Astrocyte of the hippocampus (primary cell): ENCODE measurements around the gene NDOR1.

Experiments used
- DNase-seq: peaks from one replicate; pipeline ENCODE4 v3.0.0; 2011; ENCODE audit warnings: low read depth, low spot score

NDOR1 gene

DNA sequence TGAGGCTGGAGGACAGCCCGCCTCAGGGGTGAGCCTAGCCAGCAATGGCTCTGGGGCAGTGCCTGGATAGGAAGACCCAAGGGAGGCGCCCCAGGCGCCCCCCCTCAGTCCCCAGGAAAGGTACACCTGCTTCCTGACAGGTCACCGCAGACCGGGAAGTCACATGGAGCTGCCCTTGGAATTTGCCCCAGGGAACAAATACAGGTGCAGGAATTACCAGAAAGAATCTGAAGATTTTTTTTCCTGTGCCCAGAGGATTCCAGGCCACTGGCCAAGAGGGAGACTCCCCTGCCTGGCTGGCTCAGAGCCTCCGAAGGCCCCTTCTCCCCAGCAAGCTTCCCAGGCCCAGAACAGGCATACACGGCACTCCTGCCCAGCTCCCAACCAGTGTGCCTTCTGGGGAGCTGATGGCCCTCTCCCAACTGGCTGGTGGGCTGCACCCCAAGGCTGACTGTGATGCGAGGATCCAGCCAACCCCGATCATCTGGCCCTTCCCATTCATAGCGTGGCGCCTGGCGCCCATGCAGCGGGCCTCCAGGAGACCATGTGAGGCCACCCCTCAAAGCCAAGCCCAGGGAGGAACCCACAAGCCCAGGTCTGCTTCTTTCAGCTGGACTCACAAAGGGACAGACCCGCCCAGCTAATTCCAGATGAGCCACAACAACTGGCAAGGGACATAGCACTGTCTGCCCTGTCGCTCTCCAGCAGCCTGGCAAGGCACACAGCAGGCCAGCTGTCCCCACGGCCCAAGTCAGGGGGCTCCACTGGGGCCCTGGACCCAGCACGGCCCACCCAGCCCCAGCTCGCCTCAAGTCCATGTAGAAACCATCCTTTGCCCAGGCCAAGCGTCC is 7.2 kb upstream of the NDOR1 start:
- DNase-seq = peak; percentile 43

DNA sequence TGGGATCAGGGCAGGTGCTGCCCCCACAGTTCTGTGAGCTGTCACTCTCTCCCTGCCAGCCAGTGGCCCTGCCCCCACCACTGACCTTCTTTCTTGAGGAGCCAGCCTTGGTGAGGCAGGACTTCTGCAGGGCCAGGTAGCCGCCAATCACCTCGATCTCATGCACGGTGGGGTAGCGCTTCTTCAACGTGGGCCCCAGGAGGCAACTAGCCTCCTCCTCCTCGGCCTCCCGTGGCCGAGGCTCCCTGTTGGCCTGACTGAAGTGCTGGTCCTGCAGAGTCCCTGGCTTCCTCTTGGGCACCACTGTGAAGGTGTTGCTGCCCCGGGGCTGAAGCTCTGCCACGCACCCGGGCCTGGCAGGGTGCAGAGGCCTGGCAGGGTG is 6.6 kb upstream of the NDOR1 start:
- DNase-seq = no peak

GRCh38 chr9:137199411-137200121 is 5.9 kb upstream of the NDOR1 start:
- DNase-seq = peak; percentile 52

- DNase-seq = peak; percentile 100
Observed at GRCh38 chr9:137200311-137201204, 4.9 kb upstream of the NDOR1 start, which contains the start of gene TPRN. TSS of gene TPRN (minus strand) at chr9:137200741. CDS start at chr9:137200711, 30 bp downstream.

GRCh38 chr9:137201205-137201868 is 4.2 kb upstream of the NDOR1 start:
- no peak for DNase-seq

GRCh38 chr9:137202966-137203365 is 2.5 kb upstream of the NDOR1 start:
- DNase-seq = no peak

DNA sequence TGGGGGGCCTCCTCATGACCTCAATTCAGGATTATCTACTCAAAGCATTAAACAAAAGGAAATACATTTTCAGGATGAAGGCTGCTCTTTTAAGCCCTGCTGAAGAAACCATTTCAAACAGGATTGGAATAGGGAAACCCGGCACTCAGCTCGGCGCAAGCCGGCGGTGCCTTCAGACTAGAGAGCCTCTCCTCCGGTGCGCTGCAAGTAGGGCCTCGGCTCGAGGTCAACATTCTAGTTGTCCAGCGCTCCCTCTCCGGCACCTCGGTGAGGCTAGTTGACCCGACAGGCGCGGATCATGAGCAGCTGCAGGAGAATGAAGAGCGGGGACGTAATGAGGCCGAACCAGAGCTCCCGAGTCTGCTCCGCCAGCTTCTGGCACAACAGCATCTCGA is 772 bp upstream of the NDOR1 start:
- no peak for DNase-seq

DNA sequence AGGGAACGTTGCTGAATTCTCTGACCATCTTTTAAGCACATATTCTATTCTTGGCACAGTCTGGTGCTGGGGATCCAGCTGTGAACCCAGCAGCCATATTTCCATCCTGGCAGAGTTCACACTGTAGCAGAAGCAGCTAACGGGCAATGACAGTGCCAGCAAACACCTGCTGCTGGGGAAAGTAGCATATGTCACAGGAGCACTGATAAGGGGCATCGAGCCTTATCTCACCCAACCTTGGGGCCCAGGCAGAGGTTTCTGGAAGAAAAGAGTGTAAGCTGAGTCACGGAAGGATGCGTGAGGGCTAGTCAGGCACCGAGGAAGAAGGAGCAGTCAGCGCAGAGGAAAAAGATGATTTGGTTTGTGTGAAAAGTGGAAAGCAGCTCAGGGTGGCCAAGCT is 1.1 kb downstream of the NDOR1 start:
- no peak for DNase-seq

DNA sequence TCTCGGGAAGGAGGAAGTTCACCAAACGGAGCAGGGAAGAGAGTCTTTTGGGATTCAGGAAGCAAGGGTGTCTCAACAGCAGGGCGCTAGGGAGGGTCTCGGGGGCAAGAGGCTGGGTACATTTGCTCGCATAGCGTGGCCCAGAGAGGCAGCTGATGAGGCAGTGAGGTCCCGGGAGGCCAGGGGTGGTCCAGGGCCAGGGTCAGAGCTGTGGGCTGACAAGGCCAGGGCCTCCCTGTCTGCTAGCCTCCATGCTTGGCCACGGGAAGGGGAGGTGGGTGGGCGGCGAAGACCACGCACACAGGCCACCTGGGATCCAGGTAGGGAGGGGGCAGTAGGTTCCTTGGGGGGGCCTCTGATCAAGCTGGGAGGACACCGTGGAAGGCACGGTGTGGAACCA is 6.0 kb downstream of the NDOR1 start:
- no peak for DNase-seq

DNA sequence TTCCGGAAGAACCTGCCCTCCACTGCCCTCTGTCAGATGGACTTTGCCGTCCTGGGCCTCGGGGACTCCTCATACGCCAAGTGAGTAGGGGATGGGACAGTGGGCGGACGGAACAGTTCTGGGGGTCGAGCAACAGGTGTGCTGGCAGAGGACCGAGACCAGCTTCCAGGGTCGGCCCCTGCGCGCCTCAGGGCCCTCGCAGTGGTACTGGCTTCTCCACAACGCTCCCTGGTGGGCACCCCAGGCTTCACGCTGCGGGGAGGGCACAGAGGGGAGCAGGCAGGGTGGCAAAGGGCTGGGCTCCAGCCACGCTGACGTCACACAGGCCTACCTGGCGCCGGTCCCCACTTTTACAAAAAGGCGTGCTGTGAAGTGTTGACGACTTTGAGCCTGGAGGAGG is 7.0 kb downstream of the NDOR1 start:
- DNase-seq = no peak

DNA sequence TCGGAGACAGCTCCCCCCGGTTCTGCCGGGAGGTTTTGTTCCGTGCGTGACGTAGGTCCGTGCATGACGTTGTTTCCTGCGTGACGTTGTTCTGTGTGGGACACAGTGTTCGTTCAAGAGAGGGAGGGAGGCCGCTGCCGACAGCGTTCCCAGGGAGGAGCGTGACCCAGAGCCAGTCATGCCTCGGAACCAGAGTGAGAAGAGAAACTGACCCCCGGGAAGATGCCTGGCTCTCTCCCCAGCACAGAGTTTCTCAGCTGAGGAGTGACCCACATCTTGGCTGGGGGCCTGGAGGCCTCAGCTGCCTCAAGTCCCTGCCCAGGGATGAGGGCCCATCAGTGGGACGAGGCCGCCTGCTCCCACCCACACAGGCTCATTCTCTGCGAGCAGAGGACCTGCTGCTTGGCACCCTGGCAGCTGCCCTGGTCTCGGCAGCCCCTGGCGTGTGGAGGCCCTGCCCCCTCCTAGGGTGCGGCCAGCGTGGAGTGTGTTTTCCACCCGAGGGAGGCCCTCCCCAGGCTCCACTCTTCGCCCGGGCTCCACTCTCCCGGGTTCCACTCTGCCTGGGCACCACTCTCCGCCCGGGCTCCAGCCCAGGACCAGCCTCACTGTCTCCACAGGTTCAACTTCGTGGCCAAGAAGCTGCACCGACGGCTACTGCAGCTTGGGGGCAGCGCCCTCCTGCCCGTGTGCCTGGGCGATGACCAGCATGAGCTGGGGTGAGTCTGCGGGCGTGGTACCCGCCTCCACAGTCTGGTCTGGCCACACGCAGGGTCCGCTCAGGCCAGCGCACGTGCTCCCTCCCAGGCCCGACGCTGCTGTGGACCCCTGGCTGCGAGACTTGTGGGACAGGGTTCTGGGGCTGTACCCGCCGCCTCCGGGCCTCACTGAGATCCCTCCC is 7.9 kb downstream of the NDOR1 start:
- DNase-seq = no peak

DNA sequence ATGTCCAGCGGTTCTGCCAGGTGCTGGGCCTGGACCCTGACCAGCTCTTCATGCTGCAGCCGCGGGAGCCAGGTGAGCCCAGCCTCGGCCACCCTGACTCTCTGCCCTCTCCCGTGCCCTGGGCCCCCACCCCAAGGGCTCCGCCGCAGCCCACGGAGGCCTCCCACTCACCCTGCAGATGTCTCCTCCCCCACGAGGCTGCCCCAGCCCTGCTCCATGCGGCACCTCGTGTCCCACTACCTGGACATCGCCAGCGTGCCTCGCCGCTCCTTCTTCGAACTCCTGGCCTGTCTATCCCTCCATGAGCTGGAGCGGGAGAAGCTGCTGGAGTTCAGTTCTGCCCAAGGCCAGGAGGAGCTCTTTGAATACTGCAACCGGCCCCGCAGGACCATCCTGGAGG is 9.1 kb downstream of the NDOR1 start:
- no peak for DNase-seq

DNA sequence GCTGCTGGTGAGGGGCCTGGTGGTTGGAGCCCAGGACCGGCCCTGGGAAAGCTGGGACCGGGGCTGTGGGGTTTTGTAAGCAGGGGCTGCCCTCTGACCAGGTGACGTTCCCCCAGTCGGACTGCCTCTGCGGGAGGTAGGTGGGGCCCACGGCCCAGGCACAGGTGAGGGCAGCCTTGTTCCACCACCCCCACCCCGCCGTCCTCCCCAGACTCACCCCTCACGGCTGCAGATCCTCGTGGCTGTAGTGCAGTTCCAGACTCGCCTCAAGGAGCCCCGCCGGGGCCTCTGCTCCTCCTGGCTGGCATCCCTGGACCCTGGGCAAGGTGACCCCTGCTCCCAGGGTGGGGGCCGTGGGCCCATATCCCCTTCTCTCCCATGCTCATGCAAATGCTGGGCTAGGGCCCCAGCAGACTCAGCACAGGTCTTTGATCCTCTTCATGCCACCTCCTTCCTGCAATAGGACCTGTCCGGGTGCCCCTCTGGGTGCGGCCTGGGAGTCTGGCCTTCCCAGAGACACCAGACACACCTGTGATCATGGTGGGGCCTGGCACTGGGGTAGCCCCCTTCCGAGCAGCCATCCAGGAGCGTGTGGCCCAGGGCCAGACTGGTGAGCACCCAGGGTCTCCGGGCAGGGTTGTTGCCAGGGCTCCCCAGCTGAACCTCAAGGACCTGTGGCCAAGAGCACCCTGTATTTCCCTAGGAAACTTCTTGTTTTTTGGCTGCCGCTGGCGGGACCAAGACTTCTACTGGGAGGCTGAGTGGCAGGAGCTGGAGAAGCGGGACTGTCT is 9.9 kb downstream of the NDOR1 start:
- DNase-seq = no peak

- DNase-seq = no peak
Observed at GRCh38 chr9:137216188-137216965, 10.9 kb downstream of the NDOR1 start.

DNA sequence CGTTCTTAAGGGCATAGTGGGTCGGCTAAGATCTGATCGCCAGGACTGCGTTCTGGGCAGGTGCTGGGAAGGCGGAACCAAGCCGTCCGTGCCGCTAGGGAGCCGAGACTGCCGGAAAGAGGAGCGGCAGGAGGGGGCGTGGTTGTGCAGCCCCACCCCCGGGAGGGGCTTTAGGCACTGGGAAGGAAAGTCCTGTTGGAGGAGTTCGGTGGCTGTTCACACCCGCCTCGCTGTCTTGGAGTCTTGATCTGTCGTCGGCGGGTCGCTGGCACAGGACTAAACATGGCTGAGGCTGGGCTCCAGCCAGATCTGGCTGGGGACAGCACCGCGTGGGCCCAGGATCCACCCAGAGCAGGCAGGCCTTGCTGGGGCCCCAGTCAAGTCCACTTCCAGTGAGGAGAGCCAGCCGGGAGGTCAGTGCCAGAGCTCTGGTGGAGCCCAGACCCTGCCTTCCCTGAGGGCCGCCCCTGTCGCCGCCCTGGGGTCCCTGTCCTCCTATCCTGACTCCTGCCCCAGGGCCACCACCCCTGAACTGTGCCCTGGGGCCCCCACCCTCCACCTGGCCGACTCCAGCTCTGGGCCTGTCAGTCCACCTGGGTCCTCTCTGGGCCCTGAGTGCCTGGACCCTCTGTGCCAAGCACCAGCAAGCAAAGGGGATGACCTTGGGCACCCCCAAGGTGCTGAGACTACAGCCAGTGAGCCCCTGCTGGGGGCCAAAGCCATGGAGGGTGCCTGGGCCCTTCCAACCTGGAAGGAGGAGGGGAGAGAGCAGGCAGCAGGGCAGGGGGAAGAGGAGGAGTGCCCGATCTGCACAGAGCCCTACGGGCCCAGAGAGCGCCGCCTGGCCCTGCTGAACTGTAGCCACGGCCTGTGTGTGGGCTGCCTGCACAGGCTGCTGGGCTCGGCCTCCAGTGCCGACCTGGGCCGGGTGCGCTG is 12.0 kb downstream of the NDOR1 start:
- DNase-seq = peak; percentile 16

DNA sequence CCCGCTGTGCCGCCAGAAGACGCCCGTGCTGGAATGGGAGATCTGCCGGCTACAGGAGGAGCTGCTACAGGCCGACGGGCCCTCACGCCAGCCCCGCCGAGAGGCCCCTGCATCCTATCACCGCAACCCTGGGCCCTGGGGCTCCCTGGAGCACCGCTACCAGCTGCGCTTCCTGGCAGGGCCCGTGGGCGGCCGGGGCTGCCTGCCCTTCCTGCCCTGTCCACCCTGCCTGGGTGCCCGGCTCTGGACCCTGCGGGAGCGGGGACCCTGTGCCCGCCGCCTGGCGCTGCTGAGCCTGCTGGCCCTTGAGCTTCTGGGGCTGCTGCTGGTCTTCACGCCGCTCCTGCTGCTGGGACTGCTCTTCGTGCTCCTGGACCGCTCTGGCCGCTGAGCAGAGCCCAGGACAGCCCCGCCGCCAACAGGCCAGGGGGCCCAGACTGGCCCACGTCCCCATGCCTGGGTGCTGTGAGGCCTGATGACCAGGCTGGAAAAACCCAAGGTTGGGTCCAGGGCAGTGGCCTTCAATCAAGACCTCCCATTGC is 12.8 kb downstream of the NDOR1 start:
- no peak for DNase-seq

DNA sequence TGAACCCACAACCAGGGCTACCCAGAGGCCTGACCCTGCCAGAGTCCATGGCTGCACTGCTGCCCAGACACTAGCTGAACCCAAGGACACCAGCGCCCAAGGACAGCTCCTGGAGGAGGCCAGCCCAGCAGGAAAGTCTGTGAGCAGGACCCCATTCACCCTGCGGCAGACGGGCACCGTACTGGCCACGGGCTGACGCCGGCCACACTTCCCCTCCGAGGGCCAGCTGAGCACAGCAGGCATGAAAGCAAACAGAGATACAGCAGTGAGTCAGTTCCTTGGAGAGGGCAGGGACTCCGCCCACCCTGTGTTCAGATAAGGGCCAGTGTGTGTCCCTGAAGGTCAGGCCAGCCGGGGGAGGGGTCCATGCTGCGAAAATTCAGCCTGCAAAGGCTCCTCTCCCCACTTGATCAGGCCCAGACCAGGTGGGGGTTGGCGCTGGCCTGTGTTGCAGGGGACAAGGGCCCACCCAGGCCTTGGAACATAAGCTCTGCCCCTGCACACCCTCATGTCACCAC is 13.3 kb downstream of the NDOR1 start:
- DNase-seq = peak; percentile 53
